Subcutaneous abdominal adipose tissue (tissue), 5 donors: ENCODE data around the gene GRIP1.

ENCODE experiments used
- H3K27ac ChIP-seq: one replicate; pipeline ENCODE4 v1.7.0; 2013; ENCODE audit warnings: low read depth, mild to moderate bottlenecking, inconsistent platforms, low read length, moderate library complexity
- H3K27me3 ChIP-seq, 5 donors: one replicate each; pipeline ENCODE4 v1.7.0; 2013; ENCODE audit warnings: low read length in 5 of 5, inconsistent platforms in 1 of 5; ENCODE audit not compliant: control insufficient read depth in 5 of 5, insufficient read depth in 4 of 5
- H3K36me3 ChIP-seq, 5 donors: one replicate each; pipeline ENCODE4 v1.7.0; 2013; ENCODE audit warnings: low read length in 5 of 5; ENCODE audit not compliant: control insufficient read depth in 5 of 5, insufficient read depth in 5 of 5
- H3K4me1 ChIP-seq, 5 donors: one replicate each; pipeline ENCODE4 v1.7.0; 2013; ENCODE audit warnings: low read length in 5 of 5, mild to moderate bottlenecking in 3 of 5, moderate library complexity in 1 of 5; ENCODE audit not compliant: control insufficient read depth in 5 of 5, insufficient read depth in 5 of 5
- H3K4me3 ChIP-seq, 5 donors: one replicate each; pipeline ENCODE4 v1.7.0; 2013; ENCODE audit warnings: low read length in 5 of 5, low read depth in 1 of 5
- H3K9ac ChIP-seq, 5 donors: one replicate each; pipeline ENCODE4 v1.7.0; 2013; ENCODE audit warnings: low read length in 5 of 5, mild to moderate bottlenecking in 4 of 5, moderate library complexity in 3 of 5
- H3K9me3 ChIP-seq, 5 donors: one replicate each; pipeline ENCODE4 v1.7.0; 2013; ENCODE audit warnings: low read length in 5 of 5; ENCODE audit not compliant: control insufficient read depth in 5 of 5
- donor health status: healthy.
- donor health status: healthy.
- donor health status: healthy.
- donor health status: healthy.
- donor health status: healthy.

GRIP1 gene

GRCh38 chr12:66627988-66628317 is 50.9 kb downstream of the GRIP1 start:
- no peaks in the 10 kb centered on the region for H3K36me3 ChIP-seq
- no peaks in the 10 kb centered on the region for H3K27me3 ChIP-seq
- H3K4me3 ChIP-seq = no peak overlapping the region
- H3K9me3 ChIP-seq = no peaks in the 10 kb centered on the region
- H3K9ac ChIP-seq = no peak overlapping the region
- H3K27ac ChIP-seq = peak overlapping the region; percentile 47
- H3K4me1 ChIP-seq = peaks cover 0 to 28% (median 23%) of the 10 kb centered on the region in 5 donors

- Histone ChIP-seq H3K27ac (peak overlapping the region; percentile 47), H3K36me3 (no peaks in the 10 kb centered on the region), H3K4me3 (no peak overlapping the region), H3K4me1 (peaks cover 0 to 28% (median 23%) of the 10 kb centered on the region in 5 donors), H3K9me3 (no peaks in the 10 kb centered on the region), H3K27me3 (no peaks in the 10 kb centered on the region), H3K9ac (no peak overlapping the region)
Measured at GRCh38 chr12:66627270-66627987, 51.4 kb downstream of the GRIP1 start.

GRCh38 chr12:66624806-66625205 is 54.1 kb downstream of the GRIP1 start:
- H3K9ac ChIP-seq = no peak overlapping the region
- H3K4me1 ChIP-seq = peaks cover 0 to 28% (median 23%) of the 10 kb centered on the region in 5 donors
- H3K4me3 ChIP-seq = no peak overlapping the region
- H3K27me3 ChIP-seq = no peaks in the 10 kb centered on the region
- H3K36me3 ChIP-seq = no peaks in the 10 kb centered on the region
- H3K27ac ChIP-seq = no peak overlapping the region
- H3K9me3 ChIP-seq = no peaks in the 10 kb centered on the region

GRCh38 chr12:66623455-66623854 is 55.4 kb downstream of the GRIP1 start:
- no peaks in the 10 kb centered on the region for H3K27me3 ChIP-seq
- H3K4me1 ChIP-seq = peaks cover 0 to 21% (median 17%) of the 10 kb centered on the region in 5 donors
- no peak overlapping the region for H3K9ac ChIP-seq
- H3K4me3 ChIP-seq = no peak overlapping the region
- no peak overlapping the region for H3K27ac ChIP-seq
- H3K9me3 ChIP-seq = no peaks in the 10 kb centered on the region
- H3K36me3 ChIP-seq = no peaks in the 10 kb centered on the region

- Histone ChIP-seq H3K27ac (no peak overlapping the region), H3K27me3 (no peaks in the 10 kb centered on the region), H3K4me3 (no peak overlapping the region), H3K9me3 (no peaks in the 10 kb centered on the region), H3K36me3 (no peaks in the 10 kb centered on the region), H3K9ac (no peak overlapping the region), H3K4me1 (no peaks in the 10 kb centered on the region)
Measured at GRCh38 chr12:66620688-66621087, 58.2 kb downstream of the GRIP1 start.

DNA sequence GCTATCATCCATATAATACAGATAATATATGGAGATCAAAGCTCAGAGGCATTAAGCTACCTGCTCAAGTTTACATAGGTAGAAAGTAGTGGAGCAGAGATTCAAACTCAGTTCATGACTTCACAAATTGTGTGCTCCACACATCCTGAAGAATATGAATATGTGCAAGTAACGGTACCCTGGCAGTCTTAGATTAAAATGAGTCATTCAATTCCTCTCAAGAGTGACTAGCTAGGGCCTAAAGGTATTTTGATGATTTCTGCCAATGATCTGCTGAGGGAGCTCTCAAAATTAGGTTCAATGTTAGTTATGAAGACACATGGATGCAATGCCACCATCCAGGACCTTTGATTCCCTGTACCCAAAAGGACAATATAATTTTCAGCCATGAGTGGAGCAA is 58.9 kb downstream of the GRIP1 start:
- Histone ChIP-seq H3K9ac (no peak overlapping the region), H3K4me3 (no peak overlapping the region), H3K27me3 (no peaks in the 10 kb centered on the region), H3K36me3 (no peaks in the 10 kb centered on the region), H3K4me1 (no peaks in the 10 kb centered on the region), H3K27ac (no peak overlapping the region), H3K9me3 (no peaks in the 10 kb centered on the region)

DNA sequence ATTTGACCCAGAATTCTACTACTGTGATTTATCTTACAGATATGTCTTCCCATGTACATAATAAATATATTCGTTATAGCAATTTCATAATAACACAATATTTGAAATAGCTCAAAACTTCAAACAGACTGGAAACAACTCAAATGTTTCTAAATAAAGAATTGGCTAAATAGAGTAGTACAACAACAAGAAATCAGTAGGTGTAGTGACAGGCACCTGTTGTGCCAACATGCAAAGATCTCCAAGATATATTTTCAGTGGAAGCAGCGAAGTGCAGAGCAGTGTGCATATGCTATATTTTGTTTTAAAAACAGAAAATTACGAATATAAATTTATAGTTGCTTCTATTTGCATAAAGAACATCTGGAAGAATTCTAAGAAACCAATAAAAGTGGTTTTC is 60.9 kb downstream of the GRIP1 start:
- no peak overlapping the region for H3K9ac ChIP-seq
- no peak overlapping the region for H3K4me3 ChIP-seq
- no peaks in the 10 kb centered on the region for H3K9me3 ChIP-seq
- H3K27me3 ChIP-seq = no peaks in the 10 kb centered on the region
- no peaks in the 10 kb centered on the region for H3K36me3 ChIP-seq
- H3K27ac ChIP-seq = no peak overlapping the region
- no peaks in the 10 kb centered on the region for H3K4me1 ChIP-seq

DNA sequence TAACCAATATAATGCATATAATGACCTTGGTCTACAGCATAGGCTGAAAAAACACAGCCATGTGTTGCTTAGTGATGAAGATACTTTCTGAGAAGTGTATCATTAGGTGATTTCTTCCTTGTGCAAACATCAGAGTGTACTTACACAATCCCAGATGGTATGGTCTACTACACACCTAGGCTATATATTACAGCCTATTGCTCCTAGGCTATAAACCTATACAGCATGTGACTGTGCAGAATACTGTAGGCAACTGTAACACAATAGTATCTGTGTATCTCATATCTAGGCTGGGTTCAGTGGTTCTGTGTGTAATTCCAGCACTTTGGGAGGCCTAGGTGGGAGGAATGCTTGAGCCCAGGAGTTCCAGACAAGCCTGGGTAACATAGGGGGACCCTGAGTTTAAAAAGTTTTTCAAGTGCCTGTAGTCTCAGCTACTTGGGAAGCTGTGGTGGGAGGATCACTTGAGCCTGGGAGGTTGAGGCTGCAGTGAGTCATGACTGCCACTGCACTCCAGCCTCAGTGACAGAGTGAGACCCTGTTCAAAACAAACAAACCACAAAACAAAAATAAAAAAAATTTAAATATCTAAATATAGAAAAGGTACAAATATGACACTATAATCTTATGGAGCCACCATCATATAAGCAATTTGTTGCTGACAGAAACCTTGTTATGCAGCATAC is 66.6 kb downstream of the GRIP1 start:
- H3K9me3 ChIP-seq = no peaks in the 10 kb centered on the region
- no peaks in the 10 kb centered on the region for H3K36me3 ChIP-seq
- no peaks in the 10 kb centered on the region for H3K4me1 ChIP-seq
- no peak overlapping the region for H3K9ac ChIP-seq
- no peak overlapping the region for H3K4me3 ChIP-seq
- H3K27me3 ChIP-seq = no peaks in the 10 kb centered on the region
- H3K27ac ChIP-seq = no peak overlapping the region

- Histone ChIP-seq H3K9me3 (no peaks in the 10 kb centered on the region), H3K27ac (no peak overlapping the region), H3K4me1 (no peaks in the 10 kb centered on the region), H3K4me3 (no peak overlapping the region), H3K9ac (no peak overlapping the region), H3K36me3 (no peaks in the 10 kb centered on the region), H3K27me3 (no peaks in the 10 kb centered on the region)
Measured at GRCh38 chr12:66607147-66607546, 71.7 kb downstream of the GRIP1 start.

GRCh38 chr12:66605293-66605692 is 73.6 kb downstream of the GRIP1 start:
- Histone ChIP-seq H3K9me3 (no peaks in the 10 kb centered on the region), H3K27ac (no peak overlapping the region), H3K4me1 (no peaks in the 10 kb centered on the region), H3K27me3 (no peaks in the 10 kb centered on the region), H3K36me3 (no peaks in the 10 kb centered on the region), H3K4me3 (no peak overlapping the region), H3K9ac (no peak overlapping the region)
